HG02852 (cell line): ENCODE data around the gene SV2B.

Experiments
- ATAC-seq: cut with Tn5 transposase; IDR thresholded peaks from one replicate; pipeline ENCODE4 v1.9.1; 2021; ENCODE audit warnings: mild to moderate bottlenecking, moderate library complexity; ENCODE audit not compliant: unreplicated experiment

SV2B gene

DNA sequence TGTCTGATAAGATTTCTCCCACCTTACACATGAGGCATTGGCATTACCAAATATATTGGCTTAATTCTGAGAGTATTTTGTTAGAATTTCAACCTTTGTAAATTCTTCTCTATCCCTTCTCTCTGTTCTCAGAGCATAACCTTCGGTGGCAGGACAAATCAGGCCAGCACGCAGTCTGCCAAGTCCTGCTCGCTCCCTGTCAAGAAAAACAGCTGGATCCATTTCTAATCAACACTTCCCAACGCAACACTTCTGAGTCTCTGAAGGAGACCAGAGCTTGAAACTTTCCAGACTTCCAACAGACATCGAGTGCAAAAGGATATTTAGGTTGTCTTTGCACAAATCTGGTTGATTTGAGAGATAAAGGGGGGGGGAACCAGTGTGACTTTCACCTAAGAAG is 125.7 kb downstream of the SV2B start:
- no peak for ATAC-seq

DNA sequence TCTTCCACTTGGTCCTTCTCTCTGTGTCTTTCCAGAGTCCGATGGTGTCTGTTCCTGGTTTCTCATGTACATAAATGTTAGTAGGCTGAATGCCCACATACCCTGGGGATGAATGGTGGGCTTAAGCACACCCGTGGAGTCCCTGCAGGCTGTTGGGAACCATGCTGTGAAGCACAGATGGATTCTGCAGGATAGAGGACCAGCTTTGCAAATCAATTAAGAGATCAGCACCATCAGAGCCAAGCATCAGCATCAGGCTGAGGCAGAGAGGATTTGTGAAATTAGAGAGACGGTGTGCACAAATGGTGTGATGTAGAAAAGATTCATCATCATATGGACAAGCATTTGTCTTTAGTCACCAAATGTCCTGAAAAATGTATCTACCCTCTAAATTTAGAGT is 127.1 kb downstream of the SV2B start:
- ATAC-seq: no peak

DNA sequence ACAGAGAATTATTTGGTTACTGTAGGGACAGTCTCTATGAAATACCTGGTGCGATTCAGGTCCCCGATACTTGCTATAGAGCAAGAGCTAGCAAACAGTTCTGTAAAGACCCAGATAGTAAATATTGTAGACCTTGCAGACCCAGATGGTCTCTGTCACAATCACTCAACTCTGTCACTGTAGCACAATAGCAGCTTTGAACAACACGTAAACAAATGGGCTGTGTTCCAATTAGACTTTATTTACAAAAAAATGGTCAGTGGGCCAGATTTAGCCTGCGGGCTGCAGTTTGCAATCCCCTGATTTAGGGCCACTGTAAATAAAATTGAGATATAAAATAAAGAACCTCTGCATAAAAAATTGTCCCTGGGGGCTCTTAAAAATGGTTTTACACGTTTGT is 127.7 kb downstream of the SV2B start:
- ATAC-seq: no peak

DNA sequence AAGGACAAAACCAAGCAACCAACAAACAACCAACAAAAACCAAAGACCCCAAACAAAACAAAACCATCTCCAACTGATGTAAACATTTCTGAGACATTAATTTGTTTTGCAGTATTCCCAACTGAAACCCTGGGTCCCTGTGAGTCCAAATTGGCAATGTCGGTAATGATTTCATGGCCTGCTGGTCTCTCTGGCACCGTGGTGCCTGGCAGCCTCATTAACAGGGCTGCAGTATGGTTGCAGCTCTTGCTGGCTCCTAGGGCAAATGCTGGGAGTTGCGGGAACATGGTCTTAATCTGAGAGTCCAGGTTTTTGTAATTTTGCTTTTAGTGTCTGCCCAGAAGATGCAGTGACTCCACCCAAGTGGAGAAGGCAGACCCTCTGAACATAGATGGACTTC is 128.3 kb downstream of the SV2B start:
- ATAC-seq: no peak

DNA sequence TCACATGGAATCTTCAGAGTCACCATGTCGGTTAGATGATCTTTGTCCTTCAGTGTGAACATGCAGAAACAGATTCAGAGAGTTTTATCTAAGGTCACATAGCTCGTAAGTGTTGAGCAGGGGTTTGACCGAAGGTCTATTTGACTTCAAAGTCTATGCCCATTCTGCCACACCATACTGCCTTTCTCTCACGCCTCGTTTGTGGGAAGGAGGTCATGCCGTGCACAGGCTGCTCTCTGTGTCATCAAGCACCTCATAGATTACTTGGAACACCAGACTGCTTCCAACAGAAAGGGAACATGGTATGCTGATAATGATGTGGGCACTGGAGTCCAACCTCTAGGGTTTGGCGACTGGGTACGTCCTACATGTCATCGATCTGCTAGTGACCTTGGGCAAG is 128.8 kb downstream of the SV2B start:
- no peak for ATAC-seq

DNA sequence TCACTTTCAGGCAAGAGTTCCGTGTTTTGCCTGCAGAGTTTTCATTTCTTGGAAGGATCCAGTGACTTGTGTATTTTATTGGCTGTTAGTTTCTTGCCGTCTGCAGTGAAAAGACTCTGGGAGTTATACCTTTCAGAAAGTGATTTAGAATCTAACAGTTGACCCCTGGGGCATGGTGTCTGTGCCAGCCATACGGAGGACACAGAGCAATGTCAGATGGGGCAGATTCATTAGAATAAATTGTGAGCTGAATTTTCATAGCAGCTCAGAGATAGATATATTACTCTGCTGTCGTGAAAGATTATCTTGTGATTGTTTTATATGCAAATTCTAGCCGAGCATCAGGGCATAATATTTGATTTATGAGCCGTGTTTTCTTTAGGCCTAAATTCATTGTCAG is 131.6 kb downstream of the SV2B start:
- no peak for ATAC-seq

DNA sequence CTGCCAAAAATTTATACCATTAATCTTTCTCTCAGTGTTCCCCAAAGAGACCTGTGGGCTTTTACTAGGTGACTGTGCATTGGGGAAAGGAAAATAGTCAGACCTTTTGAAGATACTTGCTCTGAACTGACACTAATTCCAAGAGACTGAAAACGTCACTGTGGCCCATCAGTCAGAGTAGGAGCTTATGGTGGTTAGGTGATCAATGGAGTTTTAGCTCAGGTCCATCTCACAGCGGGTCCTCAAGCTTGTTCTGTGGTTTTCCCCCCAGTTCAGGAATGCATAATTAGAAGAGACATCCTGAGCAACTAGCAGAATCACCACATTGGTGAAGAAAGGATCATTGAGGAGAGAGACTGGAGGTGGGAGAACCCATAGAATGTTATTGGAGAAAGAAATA is 134.7 kb downstream of the SV2B start:
- ATAC-seq: no peak

DNA sequence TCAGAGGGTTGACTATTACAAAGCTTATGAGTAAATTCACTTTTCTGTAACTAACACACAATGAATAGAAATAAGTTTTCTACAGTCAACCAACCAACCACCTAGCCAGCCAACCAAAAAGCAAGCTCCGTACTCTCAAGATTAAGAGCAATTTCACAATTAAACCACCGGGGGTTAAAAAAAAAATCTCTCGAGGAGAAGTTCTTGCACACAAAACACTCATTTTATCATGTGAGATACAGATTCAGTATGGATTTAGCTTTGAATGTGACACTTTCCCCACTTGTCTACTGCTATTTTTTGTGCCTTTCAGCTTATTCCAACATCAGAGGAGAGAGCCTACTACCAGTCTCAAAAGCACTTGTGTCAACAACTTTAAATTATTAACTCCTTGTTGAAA is 135.3 kb downstream of the SV2B start:
- ATAC-seq: no peak

DNA sequence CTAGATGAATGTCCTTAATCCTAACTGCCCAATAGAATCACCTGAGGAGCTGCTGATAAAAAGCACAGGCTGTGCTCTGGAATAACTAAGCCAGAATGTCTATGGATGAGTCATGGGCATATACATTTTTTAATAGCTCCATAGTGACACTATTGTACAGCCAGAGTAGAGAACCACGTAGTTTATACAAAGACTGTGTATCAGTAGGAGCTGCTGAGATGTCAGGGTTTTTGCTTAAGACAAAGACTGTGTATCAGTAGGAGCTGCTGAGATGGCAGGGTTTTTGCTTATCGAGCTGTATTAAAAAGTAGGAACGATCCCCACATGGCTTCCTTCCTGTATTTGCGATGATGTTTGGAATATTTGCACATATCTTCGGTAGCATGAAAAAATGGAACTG is 137.4 kb downstream of the SV2B start:
- no peak for ATAC-seq

DNA sequence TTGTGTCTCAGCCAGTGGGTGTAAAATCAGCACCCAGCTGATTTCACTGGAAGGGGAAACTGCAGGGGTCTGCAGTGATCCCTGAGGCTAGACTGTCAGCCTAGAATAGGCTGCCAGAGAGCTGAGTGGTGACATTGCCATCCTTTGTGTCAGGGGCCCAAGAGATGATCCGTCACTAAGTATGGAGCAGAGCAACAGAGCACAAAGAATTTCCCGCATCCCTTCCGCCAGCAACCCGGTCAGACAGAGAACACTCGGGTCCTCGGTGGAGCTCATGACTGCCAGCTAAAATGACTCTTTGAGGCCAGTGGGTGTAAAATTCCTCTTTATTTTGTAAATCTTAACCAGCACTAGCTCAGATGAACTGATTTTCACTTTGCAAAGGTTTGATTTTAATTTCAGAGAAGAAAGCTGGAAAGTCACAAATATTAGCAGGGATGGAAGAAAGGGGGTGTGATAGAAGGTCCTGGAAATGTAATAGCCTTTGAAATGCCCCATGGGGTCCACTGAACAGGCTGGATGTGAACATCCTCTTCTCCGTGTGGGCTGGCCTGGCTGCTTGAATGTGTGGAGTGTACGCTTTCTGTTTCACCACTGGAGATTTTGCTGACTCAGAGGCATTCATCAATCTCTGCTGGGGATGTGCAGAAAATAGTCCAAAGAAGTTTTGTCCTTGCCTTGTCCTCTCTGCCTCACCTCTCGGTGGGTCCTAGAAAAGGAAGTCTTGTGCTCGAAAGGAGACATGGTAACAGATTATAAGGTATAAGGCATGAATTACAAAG is 138.8 kb downstream of the SV2B start:
- no peak for ATAC-seq

DNA sequence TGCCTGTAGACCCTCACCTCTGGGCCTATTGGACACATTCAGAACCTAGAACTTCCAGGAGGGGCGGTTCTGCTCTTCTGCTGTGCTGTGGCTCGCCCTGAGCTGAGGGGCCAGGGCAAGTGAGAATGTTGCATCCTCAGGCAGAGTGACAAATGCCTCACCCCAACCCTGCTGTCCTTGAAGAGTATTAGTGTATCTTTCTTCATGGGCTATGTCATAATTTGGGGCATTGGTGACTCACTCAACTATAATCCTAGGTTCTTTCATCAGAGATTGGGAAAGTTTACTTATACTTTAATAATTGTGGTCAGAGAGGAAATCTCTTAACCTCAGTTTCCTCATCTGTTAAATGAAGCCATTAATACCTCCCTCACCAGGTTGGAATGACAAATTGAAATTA is 143.8 kb downstream of the SV2B start:
- no peak for ATAC-seq

DNA sequence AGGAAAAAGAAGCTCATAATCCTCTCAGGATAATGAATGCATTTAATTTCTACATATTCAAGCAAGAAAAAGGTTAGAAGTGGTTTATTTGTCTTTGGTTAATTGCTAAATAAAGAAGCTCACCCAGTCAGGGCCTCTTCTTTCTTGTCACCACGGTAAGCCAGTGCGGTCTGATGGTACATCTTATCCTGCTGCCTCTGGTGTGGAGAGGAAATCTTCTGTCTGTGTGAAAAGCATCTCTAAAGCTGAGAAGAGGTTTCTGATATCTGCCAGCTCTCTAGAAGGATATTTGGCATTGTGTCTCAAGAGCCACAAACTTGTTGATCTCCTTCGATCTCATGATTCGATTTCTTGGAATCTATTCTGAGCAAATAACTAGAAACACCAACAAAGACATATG is 144.9 kb downstream of the SV2B start:
- no peak for ATAC-seq

DNA sequence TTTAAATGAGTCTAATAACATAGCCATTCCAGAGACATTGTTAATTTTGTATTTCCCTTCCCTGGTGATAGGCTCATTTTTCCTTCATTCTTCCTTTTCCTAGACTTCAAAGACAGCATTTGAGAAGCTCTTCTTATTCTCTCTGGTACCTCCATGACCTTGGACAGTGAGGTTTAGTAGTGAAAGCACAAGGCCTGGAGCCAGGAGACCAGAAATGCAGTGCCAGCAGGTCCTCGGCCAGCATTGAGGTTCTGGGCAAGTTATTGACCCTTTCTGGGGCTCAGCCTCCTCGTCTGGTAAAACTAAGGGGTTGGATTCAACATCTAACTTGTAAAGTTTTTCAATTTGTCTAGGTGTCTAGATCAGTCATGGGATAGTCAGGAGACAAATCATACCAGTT is 146.9 kb downstream of the SV2B start:
- ATAC-seq: no peak

DNA sequence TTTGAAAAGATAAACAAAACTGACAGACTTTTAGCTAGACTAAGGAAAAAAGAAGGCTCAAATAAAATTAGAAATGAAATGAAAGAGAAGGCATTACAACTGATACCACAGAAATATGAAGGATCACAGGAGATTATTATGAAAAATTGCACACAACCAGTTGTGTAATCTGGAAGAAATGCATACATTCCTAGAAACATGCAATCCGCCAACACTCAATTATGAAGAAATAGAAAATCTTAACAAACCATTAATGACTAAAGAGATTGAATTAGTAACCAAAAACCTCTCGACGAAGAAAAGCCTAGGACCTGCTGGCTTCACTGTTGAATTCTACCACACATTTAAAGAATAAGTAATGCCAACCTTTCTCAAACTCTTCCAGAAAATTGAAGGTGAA is 149.5 kb downstream of the SV2B start:
- ATAC-seq: no peak

DNA sequence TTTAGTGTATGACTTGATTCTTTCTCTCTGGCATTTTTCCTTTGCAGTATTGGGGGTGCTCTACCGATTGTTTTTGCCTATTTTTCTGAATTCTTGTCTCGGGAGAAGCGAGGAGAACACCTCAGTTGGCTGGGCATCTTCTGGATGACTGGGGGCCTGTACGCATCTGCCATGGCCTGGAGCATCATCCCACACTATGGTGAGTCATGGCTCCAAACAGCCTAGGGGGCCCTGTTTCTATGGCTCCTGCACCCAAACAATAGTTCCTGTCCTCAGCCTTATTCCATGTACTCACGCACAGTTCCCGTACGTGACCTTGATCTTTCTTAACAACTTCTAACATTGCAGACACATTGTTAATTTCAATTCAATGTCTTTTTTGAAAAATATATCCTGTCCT is 152.3 kb downstream of the SV2B start:
- no peak for ATAC-seq

DNA sequence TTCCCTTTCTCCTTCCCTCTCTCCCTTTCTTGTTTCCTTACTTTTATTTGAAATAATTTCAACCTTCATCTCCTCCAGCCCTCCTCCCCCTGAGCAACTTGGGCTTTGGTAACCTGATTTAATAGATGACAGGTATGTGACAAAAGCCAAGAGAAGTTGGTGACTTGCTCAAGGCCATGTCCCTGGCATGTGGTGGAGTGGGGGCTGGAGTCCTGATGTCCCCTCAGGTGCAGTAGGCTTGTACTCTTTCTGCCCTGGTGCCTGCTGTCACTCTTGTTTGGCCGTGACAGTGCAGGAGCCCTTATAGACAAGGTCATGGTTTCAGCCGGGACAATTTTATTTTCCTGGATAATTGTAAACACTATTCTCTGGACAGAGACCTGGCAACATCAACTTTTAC is 152.7 kb downstream of the SV2B start:
- no peak for ATAC-seq

DNA sequence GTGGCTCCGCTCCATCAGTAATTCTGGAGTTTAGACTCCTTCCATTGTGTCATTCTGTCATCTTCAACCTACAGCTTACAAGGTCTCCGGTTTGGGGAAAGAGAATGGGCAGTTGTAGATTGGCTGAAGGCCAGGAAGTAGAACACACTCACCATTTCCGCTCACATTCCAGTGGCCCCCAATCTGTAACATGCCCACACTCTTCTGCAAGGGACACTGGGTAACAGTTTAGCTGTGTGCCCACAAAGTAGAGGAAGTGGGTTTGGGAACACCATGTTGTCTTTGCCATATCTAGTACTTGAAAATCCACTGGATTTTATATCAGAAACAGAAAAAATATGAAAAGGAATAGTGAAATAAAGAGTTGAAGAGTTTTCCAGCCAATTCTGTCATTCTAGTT is 153.5 kb downstream of the SV2B start:
- no peak for ATAC-seq

DNA sequence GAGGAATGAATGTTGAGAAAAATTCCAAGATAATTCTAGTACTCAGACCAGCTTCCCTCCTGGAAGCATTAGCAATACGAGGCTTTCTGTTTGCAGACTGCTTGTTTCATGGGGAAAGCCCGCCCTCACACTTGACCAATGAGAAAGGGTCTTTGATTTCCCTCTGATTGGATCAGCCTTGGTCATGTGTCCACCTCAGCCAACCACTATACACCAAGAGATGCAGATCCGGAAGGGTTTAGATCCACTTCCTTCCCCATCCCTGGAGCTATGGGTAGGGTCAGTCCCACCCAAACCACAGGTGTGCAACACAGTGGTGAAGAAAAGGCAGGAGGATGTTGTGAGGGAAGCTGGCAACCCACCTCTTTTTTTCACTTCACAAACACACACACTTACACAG is 154.7 kb downstream of the SV2B start:
- ATAC-seq: no peak

DNA sequence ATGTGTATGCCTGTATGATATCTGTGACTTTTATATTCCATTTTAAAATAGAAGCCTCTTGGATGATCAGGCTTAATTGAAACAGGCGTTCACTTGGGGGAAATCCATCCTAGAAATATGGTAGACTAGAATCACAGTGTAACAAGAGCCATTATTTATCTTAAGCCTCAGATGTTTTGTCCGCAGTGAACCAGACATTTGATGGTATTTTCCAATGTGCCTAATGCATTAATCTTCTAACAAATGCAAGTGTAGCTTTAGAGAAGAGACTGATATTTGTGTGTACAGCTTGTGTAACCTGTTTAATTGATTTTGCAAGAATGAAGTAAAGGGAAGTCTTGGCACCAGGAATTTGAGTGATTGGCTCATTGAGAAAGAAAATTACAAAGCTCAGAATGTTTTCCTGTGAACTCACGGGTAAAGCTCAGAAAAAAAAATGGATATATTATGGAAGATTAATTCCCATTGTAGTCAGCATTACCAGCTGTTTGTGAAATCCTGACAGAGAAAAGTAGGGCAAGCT is 155.7 kb downstream of the SV2B start:
- no peak for ATAC-seq

DNA sequence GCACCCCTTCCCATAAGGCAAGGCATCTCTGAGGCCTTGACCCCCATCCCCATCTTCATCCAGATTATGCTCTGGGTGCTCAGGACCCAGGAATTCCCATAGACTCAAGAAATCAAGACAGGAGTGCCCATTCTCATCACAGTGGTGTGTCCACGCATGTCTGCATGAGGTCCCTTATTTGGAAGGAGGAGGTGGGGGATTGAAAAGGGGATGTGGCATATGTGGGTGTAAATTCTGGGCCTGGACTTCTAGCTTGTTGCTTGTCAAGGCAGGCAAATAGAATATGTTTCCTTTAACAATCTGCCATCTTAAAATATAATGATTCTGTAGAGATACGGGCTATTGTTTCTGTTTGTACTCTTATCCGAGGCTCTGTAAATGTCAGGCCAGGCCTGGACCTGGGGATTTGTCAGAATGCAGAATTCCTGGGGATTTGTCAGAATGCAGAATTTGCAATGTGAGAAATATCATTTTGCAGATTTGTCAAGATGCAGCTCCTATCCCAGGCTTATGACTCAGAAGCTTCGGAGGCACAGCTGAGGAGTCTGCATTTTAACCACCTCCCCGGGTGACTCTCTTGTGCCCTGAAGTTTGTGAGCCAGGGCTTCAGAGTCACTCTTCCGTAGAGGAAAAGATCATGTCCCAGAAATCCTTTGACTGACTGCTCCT is 157.8 kb downstream of the SV2B start:
- no peak for ATAC-seq

DNA sequence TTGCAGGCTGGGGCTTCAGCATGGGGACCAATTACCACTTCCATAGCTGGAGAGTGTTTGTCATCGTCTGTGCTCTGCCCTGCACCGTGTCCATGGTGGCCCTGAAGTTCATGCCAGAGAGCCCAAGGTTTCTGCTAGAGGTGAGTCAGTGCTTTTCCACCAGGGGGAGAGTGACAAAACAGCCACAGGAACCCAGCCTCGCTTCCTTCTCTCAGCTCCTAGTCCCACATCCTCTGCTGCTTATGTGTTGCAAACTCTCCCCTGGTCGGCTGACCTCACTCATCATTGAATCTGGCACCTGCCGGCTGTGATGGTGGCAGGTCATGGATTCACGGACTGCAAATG is 158.3 kb downstream of the SV2B start:
- no peak for ATAC-seq

DNA sequence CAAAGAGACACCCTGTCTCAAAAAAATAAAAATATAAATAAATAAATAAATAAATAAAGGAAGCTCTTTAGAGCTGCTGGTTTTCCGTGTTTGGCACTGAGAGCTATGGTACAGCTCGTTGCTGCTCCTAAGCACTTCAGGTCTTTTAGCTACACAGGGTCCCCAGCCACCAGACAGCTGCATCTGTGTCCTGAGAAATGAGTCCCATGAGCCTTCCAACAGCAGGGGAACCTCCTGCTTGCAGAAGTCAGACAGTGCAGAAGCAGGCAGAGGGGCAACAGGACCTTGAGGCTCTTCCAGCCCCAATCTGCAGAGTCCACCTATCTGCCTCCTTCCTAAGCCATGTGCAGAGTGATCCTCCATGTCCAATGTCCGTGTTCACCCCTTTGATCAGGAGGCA is 159.0 kb downstream of the SV2B start:
- no peak for ATAC-seq

DNA sequence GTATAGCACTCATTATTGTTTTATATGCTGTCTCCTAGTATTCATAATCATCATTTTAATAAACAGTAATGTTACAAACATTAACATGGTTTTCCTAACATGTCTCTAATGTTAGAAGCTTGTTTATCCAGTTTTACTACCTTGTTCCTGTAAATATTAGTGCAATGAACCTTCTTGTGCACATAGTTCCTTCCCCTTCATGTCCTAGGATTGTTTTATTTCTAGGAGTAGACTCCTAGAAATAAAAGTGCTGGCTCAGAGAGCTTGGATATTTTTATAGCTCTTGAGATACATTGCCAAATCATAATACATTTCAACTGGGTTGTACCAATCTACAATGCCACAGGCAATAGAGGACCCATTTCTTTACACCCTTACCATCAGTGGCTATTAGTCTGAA is 161.3 kb downstream of the SV2B start:
- ATAC-seq: no peak
